Ectodermal cell (in vitro differentiated cells): ENCODE data around the gene PKN1.

Experiments
- H3K27ac ChIP-seq: 2 replicates; pipeline ENCODE4 v1.7.0; 2013; ENCODE audit warnings: mild to moderate bottlenecking, low read depth, low read length; ENCODE audit not compliant: insufficient read depth, poor library complexity, severe bottlenecking
- H3K27me3 ChIP-seq: 2 replicates; pipeline ENCODE4 v1.7.0; 2013; ENCODE audit warnings: mild to moderate bottlenecking, low read length; ENCODE audit not compliant: insufficient read depth, control insufficient read depth, poor library complexity, severe bottlenecking
- H3K36me3 ChIP-seq: one replicate; pipeline ENCODE4 v1.7.0; 2013; ENCODE audit warnings: low read length; ENCODE audit not compliant: control insufficient read depth, insufficient read depth
- H3K4me1 ChIP-seq: one replicate; pipeline ENCODE4 v1.7.0; 2013; ENCODE audit warnings: low read length; ENCODE audit not compliant: control insufficient read depth, insufficient read depth
- H3K4me3 ChIP-seq: 2 replicates; pipeline ENCODE4 v1.7.0; 2013; ENCODE audit warnings: low read depth, low read length, control low read depth; ENCODE audit not compliant: insufficient read depth
- H3K9me3 ChIP-seq: 2 replicates; pipeline ENCODE4 v1.7.0; 2013; ENCODE audit warnings: mild to moderate bottlenecking, low read length, moderate library complexity; ENCODE audit not compliant: control insufficient read depth
- WGBS, 2 experiments: methylation state at CpG; one replicate each; pipeline ENCODE4 v1.1.7; 2013; ENCODE audit warnings: missing lambda C conversion rate in 2 of 2; 5-methylcytosine and 5-hydroxymethylcytosine counted together

PKN1 gene

GRCh38 chr19:14412996-14413692 lies 20.0 kb upstream of the PKN1 start:
- 94 to 96% methylated on average over 15 of the region's 15 CpGs for WGBS, 2 experiments
- no peaks in the 10 kb centered on the region for H3K9me3 ChIP-seq
- peaks cover 21% of the 10 kb centered on the region for H3K4me1 ChIP-seq
- no peaks in the 10 kb centered on the region for H3K27me3 ChIP-seq
- peaks cover 47% of the 10 kb centered on the region for H3K36me3 ChIP-seq
- no peak overlapping the region for H3K27ac ChIP-seq
- no peak overlapping the region for H3K4me3 ChIP-seq

DNA sequence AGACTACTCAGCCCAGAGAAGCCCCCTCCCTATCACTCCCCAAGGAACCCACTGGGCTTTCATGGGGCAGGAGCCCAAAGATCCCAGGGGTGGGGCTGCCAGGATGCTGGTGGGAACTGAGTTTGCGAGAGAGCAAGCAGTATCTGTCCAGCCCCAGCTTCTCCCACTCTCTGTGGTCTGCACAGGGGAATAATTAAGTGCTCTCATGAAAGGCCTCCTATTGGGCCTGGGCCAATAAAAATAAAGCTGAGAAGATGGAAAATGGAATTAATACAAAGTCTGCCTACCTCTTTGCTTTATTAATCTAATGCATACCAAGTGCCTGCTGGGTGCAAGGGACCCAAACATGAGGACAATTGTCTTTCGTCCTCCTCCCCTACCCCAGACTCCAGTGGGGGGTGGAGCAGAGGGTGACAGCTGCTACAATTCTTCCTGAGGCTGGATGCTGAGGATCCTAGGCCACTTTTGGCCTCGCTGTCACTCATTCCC lies 19.4 kb upstream of the PKN1 start:
- Histone ChIP-seq H3K4me1 (peaks cover 22% of the 10 kb centered on the region), H3K27ac (no peak overlapping the region), H3K4me3 (no peak overlapping the region), H3K9me3 (no peaks in the 10 kb centered on the region), H3K27me3 (no peaks in the 10 kb centered on the region), H3K36me3 (peaks cover 41% of the 10 kb centered on the region)
- 64 to 81% methylated on average over 3 of the region's 3 CpGs for WGBS, 2 experiments

DNA sequence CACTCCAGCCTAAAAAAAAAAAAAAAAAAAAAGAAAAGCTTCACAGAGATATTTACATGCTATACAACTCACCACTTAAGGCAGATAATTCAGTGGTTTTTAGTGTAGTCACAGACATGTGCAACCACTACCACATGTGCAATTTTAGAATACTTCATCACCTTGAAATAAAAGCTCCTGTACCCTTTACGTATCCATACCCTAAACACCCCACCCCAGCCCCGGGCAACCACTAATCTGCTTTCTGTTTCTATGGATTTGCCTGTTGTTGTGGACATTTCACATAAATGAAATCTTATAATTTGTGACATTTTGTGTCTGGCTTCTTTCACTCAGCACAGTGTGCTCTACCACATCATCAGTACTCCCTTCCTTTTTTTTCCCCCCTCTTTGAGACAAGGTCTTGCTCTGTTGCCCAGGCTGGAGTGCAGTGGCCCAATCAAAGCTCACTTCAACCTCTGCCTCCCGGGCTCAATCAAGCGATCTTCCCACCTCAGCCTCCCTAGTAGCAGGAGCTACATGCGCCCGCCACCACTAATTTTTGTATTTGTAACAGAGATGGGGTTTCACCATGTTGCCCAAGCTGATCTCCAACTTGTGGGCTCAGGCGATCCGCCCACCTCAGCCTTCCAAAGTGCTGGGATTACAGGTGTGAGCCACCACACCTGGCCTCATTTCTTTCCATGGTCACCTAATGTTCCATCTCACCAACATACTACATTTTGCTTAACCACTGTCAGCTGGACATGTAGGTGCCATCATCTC lies 18.0 kb upstream of the PKN1 start:
- WGBS, 2 experiments = 95 to 96% methylated on average over 8 of the region's 8 CpGs
- Histone ChIP-seq H3K27ac (no peak overlapping the region), H3K9me3 (no peaks in the 10 kb centered on the region), H3K36me3 (peaks cover 28% of the 10 kb centered on the region), H3K4me1 (peaks cover 22% of the 10 kb centered on the region), H3K4me3 (no peak overlapping the region), H3K27me3 (no peaks in the 10 kb centered on the region)

GRCh38 chr19:14416817-14417231 lies 16.3 kb upstream of the PKN1 start:
- H3K36me3 ChIP-seq = peaks cover 12% of the 10 kb centered on the region
- H3K27ac ChIP-seq = no peak overlapping the region
- H3K4me3 ChIP-seq = no peak overlapping the region
- no peaks in the 10 kb centered on the region for H3K27me3 ChIP-seq
- peaks cover 22% of the 10 kb centered on the region for H3K4me1 ChIP-seq
- 88 to 93% methylated on average over 6 of the region's 6 CpGs for WGBS, 2 experiments
- no peaks in the 10 kb centered on the region for H3K9me3 ChIP-seq

DNA sequence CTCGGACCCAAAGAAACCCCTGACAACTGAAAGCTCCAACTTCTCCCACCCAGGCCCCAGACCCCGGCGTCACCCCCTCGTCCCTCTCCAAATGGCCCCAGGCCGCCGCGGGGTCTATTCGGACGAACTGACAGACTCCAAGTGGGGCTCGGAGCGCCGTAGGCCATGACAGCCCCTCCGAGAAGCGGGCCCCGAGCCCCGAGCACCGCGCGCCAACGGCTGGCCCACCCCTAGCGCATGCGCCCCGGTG lies 14.3 kb upstream of the PKN1 start:
- no peaks in the 10 kb centered on the region for H3K36me3 ChIP-seq
- peak overlapping the region; percentile 88 for H3K4me3 ChIP-seq
- H3K9me3 ChIP-seq = no peaks in the 10 kb centered on the region
- no peak overlapping the region for H3K27ac ChIP-seq
- no peaks in the 10 kb centered on the region for H3K27me3 ChIP-seq
- 0% methylated on average over 23 of the region's 23 CpGs for WGBS, 2 experiments
- H3K4me1 ChIP-seq = peaks cover 17% of the 10 kb centered on the region

GRCh38 chr19:14419106-14419813 lies 13.8 kb upstream of the PKN1 start, which contains the start of gene DDX39A:
Gene DDX39A, minus strand, starts transcription at chr19:14419341. Its CDS starts 6,121 bp downstream, at chr19:14413220.
- Histone ChIP-seq H3K4me3 (peak within 1 kb of the TSS; percentile 88), H3K36me3 (no peaks in the 10 kb centered on the region), H3K27me3 (no peaks in the 10 kb centered on the region), H3K9me3 (no peaks in the 10 kb centered on the region), H3K4me1 (peaks cover 13% of the 10 kb centered on the region), H3K27ac (peak within 1 kb of the TSS; percentile 87)
- WGBS, 2 experiments = 0 to 1% methylated on average over 57 of the region's 57 CpGs

GRCh38 chr19:14425696-14426138 lies 7.4 kb upstream of the PKN1 start:
- H3K4me1 ChIP-seq = no peaks in the 10 kb centered on the region
- 81 to 85% methylated on average over 7 of the region's 7 CpGs for WGBS, 2 experiments
- H3K4me3 ChIP-seq = no peak overlapping the region
- no peaks in the 10 kb centered on the region for H3K36me3 ChIP-seq
- no peaks in the 10 kb centered on the region for H3K9me3 ChIP-seq
- H3K27me3 ChIP-seq = peaks cover 4% of the 10 kb centered on the region
- H3K27ac ChIP-seq = no peak overlapping the region

GRCh38 chr19:14427461-14427860 lies 5.6 kb upstream of the PKN1 start:
- Histone ChIP-seq H3K4me1 (no peaks in the 10 kb centered on the region), H3K9me3 (no peaks in the 10 kb centered on the region), H3K27ac (no peak overlapping the region), H3K4me3 (no peak overlapping the region), H3K27me3 (peaks cover 18% of the 10 kb centered on the region), H3K36me3 (no peaks in the 10 kb centered on the region)
- 86% methylated on average over 2 of the region's 2 CpGs for WGBS, 2 experiments

- peaks cover 18% of the 10 kb centered on the region for H3K27me3 ChIP-seq
- H3K4me1 ChIP-seq = peaks cover 3% of the 10 kb centered on the region
- 86 to 87% methylated on average over 4 of the region's 4 CpGs for WGBS, 2 experiments
- no peaks in the 10 kb centered on the region for H3K9me3 ChIP-seq
- no peak overlapping the region for H3K27ac ChIP-seq
- H3K4me3 ChIP-seq = no peak overlapping the region
- no peaks in the 10 kb centered on the region for H3K36me3 ChIP-seq
Observed at GRCh38 chr19:14428882-14429416, 4.2 kb upstream of the PKN1 start.

- Histone ChIP-seq H3K27me3 (peaks cover 18% of the 10 kb centered on the region), H3K4me1 (peaks cover 11% of the 10 kb centered on the region), H3K36me3 (no peaks in the 10 kb centered on the region), H3K27ac (no peak overlapping the region), H3K4me3 (no peak overlapping the region), H3K9me3 (no peaks in the 10 kb centered on the region)
- WGBS, 2 experiments = 88% methylated on average over 3 of the region's 3 CpGs
Observed at GRCh38 chr19:14430712-14431111, 2.4 kb upstream of the PKN1 start.
